ENCODE data around the gene WBP11. TPM values are rescaled to one million over a fixed set of nuclear protein-coding genes. Genes with fewer than 3 reads are reported as not detected.
A peak's percentile ranks its signal among the peaks of the same experiment; 100 is the strongest.

Gene WBP11
- total and polyA plus RNA-seq, 2 of the 13 experiments (the other 11 are each of a cell fraction or from before 2014, with no cell fraction given) = 7.6 to 31.0 TPM

DNA sequence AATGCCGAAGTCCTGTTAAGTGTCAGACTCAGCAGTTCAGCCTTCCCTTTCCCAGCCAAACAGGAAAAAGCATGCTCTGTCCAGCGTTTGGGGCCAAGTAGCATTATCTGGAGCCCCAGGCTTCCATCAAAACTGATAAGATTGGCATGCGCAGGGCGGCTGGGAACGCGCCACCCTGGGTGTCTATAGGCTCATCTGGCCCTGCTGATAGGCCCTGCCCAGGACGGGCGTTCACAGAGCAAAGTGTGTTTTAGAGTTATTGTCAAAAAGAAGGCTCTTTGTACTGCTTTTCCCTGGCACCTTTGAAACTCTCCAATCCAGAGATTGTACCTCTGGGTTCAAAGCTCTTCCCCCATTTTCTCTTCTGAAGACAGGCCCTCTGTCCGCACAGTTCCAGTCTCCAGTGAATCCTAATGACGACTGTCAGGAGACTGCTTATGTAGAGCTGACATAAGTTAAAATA, 40.2 kb upstream of the WBP11 start, which contains the start of gene ART4 (continued):
- TF ChIP-seq, protein P1, sequence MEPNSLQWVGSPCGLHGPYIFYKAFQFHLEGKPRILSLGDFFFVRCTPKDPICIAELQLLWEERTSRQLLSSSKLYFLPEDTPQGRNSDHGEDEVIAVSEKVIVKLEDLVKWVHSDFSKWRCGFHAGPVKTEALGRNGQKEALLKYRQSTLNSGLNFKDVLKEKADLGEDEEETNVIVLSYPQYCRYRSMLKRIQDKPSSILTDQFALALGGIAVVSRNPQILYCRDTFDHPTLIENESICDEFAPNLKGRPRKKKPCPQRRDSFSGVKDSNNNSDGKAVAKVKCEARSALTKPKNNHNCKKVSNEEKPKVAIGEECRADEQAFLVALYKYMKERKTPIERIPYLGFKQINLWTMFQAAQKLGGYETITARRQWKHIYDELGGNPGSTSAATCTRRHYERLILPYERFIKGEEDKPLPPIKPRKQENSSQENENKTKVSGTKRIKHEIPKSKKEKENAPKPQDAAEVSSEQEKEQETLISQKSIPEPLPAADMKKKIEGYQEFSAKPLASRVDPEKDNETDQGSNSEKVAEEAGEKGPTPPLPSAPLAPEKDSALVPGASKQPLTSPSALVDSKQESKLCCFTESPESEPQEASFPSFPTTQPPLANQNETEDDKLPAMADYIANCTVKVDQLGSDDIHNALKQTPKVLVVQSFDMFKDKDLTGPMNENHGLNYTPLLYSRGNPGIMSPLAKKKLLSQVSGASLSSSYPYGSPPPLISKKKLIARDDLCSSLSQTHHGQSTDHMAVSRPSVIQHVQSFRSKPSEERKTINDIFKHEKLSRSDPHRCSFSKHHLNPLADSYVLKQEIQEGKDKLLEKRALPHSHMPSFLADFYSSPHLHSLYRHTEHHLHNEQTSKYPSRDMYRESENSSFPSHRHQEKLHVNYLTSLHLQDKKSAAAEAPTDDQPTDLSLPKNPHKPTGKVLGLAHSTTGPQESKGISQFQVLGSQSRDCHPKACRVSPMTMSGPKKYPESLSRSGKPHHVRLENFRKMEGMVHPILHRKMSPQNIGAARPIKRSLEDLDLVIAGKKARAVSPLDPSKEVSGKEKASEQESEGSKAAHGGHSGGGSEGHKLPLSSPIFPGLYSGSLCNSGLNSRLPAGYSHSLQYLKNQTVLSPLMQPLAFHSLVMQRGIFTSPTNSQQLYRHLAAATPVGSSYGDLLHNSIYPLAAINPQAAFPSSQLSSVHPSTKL (CRISPR knock-in tag; IDR thresholded peaks at IDR 0.05) = peak; percentile 32; the same call in 1 of the 2 replicates
- no peak for TF ChIP-seq SSRP1 (CRISPR knock-in tag; IDR thresholded peaks at IDR 0.05)
- no peak for TF ChIP-seq ZNF781 (CRISPR knock-in tag; IDR thresholded peaks at IDR 0.05; ENCODE audit: borderline replicate concordance, not compliant biosample characterization)
- TF ChIP-seq POGZ (CRISPR knock-in tag; IDR thresholded peaks at IDR 0.05) = peak; percentile 62
- TF ChIP-seq, protein P2, sequence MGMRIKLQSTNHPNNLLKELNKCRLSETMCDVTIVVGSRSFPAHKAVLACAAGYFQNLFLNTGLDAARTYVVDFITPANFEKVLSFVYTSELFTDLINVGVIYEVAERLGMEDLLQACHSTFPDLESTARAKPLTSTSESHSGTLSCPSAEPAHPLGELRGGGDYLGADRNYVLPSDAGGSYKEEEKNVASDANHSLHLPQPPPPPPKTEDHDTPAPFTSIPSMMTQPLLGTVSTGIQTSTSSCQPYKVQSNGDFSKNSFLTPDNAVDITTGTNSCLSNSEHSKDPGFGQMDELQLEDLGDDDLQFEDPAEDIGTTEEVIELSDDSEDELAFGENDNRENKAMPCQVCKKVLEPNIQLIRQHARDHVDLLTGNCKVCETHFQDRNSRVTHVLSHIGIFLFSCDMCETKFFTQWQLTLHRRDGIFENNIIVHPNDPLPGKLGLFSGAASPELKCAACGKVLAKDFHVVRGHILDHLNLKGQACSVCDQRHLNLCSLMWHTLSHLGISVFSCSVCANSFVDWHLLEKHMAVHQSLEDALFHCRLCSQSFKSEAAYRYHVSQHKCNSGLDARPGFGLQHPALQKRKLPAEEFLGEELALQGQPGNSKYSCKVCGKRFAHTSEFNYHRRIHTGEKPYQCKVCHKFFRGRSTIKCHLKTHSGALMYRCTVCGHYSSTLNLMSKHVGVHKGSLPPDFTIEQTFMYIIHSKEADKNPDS (CRISPR knock-in tag; IDR thresholded peaks at IDR 0.05) = no peak
- TF ChIP-seq PITX1 (CRISPR knock-in tag; IDR thresholded peaks at IDR 0.05) = peak; percentile 63; the same call in 1 of the 2 replicates
- peak; percentile 61; the same call in 1 of the 2 replicates for TF ChIP-seq FOXJ3 (CRISPR knock-in tag; IDR thresholded peaks at IDR 0.05; ENCODE audit: borderline replicate concordance)
- TF ChIP-seq GFI1 (CRISPR knock-in tag; IDR thresholded peaks at IDR 0.05; ENCODE audit: borderline replicate concordance) = peak; percentile 44; the same call in 1 of the 2 replicates
- TF ChIP-seq ZNF44 (CRISPR knock-in tag; IDR thresholded peaks at IDR 0.05) = no peak
- TF ChIP-seq KAT8 (CRISPR knock-in tag; IDR thresholded peaks at IDR 0.05) = peak; percentile 38
- TF ChIP-seq ZNF567 (CRISPR knock-in tag; IDR thresholded peaks at IDR 0.05; ENCODE audit: borderline replicate concordance) = no peak
- TF ChIP-seq, protein P3, sequence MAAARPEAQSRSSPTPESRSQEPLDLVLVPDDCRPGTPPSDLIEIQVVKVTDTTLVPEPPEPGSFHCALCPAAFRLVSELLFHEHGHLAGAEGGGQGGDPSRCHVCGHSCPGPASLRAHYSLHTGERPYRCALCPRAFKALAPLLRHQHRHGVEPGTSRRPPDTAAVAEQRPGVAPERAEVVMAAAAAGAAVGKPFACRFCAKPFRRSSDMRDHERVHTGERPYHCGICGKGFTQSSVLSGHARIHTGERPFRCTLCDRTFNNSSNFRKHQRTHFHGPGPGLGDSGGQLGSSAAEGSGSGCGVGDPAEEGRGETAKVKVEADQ (CRISPR knock-in tag; IDR thresholded peaks at IDR 0.05; ENCODE audit: borderline replicate concordance) = no peak
- TF ChIP-seq, protein P4, sequence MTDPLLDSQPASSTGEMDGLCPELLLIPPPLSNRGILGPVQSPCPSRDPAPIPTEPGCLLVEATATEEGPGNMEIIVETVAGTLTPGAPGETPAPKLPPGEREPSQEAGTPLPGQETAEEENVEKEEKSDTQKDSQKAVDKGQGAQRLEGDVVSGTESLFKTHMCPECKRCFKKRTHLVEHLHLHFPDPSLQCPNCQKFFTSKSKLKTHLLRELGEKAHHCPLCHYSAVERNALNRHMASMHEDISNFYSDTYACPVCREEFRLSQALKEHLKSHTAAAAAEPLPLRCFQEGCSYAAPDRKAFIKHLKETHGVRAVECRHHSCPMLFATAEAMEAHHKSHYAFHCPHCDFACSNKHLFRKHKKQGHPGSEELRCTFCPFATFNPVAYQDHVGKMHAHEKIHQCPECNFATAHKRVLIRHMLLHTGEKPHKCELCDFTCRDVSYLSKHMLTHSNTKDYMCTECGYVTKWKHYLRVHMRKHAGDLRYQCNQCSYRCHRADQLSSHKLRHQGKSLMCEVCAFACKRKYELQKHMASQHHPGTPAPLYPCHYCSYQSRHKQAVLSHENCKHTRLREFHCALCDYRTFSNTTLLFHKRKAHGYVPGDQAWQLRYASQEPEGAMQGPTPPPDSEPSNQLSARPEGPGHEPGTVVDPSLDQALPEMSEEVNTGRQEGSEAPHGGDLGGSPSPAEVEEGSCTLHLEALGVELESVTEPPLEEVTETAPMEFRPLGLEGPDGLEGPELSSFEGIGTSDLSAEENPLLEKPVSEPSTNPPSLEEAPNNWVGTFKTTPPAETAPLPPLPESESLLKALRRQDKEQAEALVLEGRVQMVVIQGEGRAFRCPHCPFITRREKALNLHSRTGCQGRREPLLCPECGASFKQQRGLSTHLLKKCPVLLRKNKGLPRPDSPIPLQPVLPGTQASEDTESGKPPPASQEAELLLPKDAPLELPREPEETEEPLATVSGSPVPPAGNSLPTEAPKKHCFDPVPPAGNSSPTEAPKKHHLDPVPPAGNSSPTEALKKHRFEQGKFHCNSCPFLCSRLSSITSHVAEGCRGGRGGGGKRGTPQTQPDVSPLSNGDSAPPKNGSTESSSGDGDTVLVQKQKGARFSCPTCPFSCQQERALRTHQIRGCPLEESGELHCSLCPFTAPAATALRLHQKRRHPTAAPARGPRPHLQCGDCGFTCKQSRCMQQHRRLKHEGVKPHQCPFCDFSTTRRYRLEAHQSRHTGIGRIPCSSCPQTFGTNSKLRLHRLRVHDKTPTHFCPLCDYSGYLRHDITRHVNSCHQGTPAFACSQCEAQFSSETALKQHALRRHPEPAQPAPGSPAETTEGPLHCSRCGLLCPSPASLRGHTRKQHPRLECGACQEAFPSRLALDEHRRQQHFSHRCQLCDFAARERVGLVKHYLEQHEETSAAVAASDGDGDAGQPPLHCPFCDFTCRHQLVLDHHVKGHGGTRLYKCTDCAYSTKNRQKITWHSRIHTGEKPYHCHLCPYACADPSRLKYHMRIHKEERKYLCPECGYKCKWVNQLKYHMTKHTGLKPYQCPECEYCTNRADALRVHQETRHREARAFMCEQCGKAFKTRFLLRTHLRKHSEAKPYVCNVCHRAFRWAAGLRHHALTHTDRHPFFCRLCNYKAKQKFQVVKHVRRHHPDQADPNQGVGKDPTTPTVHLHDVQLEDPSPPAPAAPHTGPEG (CRISPR knock-in tag; IDR thresholded peaks at IDR 0.05) = no peak
- TF ChIP-seq HNF4A (CRISPR knock-in tag; IDR thresholded peaks at IDR 0.05) = peak; percentile 76
- TF ChIP-seq CEBPB (IDR thresholded peaks at IDR 0.05; ENCODE audit: borderline replicate concordance, low read depth, low read length) = no peak
- TF ChIP-seq RFX1 (IDR thresholded peaks at IDR 0.05) = no peak
- TF ChIP-seq NCOR1 (IDR thresholded peaks at IDR 0.05; ENCODE audit: borderline replicate concordance, low read length) = no peak
- TF ChIP-seq ESRRA (CRISPR knock-in tag; IDR thresholded peaks at IDR 0.05; ENCODE audit: low read depth) = no peak
